ENCODE data around the gene NCAPD3. TPM values are rescaled to one million over a fixed set of nuclear protein-coding genes. Genes with fewer than 3 reads are reported as not detected.

Gene NCAPD3
- polyA plus RNA-seq, 3 donors: 31.8 to 40.9 (median 37.5) TPM

DNA sequence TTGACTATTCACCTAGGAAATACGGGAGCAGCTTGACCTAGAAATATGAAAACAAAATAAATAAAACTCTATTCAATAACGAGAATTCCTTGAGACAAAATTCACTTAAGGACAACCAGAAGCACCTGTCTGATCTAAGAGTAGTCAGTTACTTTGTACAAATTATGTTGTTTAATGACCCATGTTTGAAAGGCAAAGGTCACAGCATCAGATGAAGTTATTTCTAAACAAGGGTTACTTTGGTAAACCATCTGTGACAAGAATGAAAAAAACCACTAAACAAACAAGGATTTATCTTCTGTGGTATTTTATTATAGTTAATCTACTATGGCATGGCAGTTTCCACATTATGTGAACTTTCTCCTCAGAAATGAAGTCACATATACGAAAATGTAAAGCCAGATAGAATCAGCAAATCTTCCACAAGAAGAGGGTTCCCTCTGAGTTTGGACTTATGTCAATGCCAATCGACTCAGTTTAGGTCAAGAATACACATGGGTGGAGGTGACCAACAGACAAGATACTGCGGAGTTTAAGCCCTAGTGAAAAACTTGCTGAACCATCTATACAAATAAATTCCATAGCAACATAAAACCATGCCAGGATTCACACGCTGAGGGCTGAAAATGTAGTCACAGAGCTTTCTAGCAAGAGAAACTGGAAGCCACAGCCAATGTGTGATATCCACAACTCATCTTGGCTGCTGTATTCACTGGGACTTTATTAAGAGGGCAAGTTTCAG is 53.4 kb downstream of the NCAPD3 start:
- no peak for DNase-seq

GRCh38 chr11:134164490-134165370 is 59.0 kb downstream of the NCAPD3 start:
- DNase-seq: no peak

DNA sequence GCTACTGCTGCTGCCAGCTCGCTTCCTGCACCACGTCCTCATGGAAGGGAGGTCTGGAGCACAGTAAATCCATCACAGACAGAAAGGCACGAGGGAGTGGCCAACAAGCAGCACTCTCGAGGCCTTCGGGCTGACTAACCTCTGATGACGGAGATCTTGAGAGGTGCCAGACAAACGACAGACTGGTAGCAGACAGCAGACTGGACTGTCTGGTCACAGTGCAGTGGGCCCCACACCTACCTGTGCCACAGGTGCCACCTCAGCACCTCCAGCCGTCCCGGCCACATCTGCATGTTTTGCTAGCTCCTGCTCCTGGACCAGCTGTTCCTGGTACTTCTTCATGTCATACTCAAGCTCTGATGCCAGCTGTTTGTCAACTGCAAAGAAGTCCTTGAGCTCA is 64.1 kb downstream of the NCAPD3 start:
- no peak for DNase-seq

DNA sequence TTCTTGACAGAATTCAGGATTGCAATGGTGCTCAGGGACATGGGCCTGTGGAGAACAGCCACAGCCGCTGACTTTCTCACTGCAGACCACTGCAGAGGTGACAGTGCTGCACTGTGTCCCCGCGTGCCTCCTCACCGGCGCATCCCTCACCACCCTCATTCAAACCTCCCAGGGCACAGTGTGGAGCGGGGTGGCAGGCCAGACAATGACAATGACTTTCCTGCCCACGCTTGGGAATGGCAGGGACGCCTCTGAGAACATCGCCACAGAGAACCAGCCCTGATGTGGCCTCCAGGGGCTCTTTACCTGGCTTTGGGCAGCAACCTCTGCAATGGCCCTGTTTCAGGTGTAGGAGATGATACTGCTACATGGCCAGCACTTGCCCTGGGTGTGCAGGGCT is 65.7 kb downstream of the NCAPD3 start:
- no peak for DNase-seq

DNA sequence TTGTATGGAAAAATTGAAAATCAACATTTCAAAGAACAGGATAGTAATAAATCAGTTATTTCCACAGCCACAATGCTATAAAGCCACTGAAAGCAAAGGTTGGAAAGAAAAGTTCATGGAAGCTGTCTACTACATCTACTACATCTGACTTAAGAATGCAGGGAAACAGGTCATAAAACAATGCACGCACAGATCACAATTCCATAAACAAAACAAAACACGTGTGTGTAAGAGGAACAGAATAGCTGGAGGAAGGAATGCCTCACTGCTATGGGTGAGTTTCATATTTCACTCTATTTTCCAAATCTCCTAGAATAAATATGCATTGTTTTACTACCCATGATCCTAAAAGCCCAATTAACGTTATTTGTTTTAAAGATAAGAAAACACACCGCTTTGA is 66.3 kb downstream of the NCAPD3 start:
- no peak for DNase-seq

GRCh38 chr11:134155946-134156865 is 67.6 kb downstream of the NCAPD3 start:
- no peak for DNase-seq

GRCh38 chr11:134155456-134155855 is 68.3 kb downstream of the NCAPD3 start:
- no peak for DNase-seq

DNA sequence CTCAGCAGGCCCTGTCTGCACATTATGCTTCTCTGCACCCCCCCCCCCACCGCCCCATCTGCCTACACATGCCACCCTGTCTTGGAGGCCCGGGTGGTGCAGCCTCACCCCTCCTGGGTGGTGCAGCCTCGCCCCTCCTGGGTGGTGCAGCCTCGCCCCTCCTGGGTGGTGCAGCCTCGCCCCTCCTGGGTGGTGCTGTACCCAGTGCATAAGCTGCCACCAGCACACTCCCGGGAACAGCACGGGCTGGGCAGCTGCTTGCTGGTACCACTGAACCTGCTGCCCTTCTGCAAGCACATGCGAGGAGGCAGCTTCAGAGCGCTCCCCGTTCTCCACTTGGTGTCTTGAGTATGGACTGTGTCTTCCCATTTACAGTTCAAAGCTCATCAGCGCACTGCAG is 69.3 kb downstream of the NCAPD3 start:
- no peak for DNase-seq

DNA sequence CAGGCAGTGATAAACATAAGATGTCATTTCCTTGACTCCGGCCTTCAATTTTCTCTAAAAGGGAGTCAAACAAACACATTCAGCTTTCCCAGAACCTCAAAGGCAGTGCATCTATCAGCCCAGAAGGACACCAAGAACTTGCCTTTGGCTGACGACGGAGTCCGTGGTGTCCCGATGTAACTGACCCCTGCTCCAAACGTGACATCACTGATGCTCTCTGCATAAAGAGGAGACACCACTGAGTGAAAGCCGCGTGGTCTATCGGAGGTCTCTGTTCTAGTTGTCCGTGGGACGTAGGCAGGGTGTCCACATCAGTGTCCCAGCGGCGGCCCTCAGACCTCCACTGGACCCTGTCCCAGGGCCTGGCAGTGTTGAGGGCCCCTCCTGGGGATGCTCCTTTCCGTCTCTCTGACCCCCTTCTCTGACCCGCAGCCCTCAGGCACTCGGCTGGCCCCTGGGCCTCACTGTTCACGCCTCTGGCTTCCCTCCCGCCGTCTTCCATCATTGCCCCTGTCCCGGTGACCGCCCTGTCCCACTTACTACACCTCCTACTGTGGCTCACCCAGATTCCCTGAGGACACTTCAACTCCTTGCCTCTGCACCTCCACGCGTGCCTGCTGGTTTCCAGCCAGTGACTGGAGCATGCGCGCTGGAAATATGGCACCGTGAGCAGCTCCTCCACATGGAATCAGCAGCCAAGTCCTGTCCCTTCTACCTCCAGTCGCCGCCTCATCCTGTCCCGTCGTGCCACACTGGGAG is 70.4 kb downstream of the NCAPD3 start:
- DNase-seq: no peak

DNA sequence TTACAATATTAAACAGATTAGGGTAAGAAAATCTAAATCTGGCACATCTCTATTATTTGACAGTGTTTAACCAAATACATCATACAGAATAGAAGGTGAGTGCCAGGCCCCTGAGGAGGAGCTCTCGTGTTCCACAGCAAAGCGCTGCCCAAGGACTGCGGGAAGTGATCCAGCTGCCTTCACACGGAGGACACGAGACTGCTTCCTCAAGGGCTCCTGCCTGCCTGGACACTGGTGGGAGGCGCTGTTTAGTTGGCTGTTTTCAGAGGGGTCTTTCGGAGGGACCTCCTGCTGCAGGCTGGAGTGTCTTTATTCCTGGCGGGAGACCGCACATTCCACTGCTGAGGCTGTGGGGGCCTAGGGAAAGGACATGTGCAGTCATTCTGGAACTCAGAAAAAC is 71.1 kb downstream of the NCAPD3 start:
- no peak for DNase-seq

GRCh38 chr11:134151083-134151747 is 72.6 kb downstream of the NCAPD3 start:
- no peak for DNase-seq

GRCh38 chr11:134150195-134150903 is 73.4 kb downstream of the NCAPD3 start:
- no peak for DNase-seq

- DNase-seq: no peak
Observed at GRCh38 chr11:134149371-134149770, 74.4 kb downstream of the NCAPD3 start.

- DNase-seq: no peak
Observed at GRCh38 chr11:134146598-134146997, 77.2 kb downstream of the NCAPD3 start.

DNA sequence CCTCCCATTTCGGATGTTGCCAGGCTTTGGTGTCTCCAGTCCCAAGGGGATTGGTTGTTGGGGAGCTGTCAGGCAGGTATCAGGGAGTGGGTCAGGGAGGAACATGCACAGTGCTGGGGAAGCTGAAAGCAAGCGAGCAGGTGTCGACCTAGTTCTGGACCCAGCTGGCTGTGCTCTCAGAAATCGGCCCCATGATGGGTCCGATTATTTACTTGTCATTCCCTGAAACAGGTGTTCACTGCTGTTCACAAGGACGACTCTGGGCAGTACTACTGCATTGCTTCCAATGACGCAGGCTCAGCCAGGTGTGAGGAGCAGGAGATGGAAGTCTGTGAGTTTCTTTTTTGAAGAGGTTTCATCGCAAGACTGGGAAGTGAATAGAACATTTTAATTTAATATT is 78.1 kb downstream of the NCAPD3 start:
- no peak for DNase-seq

GRCh38 chr11:134144744-134145143 is 79.0 kb downstream of the NCAPD3 start:
- no peak for DNase-seq

GRCh38 chr11:134143801-134144200 is 80.0 kb downstream of the NCAPD3 start:
- no peak for DNase-seq

DNA sequence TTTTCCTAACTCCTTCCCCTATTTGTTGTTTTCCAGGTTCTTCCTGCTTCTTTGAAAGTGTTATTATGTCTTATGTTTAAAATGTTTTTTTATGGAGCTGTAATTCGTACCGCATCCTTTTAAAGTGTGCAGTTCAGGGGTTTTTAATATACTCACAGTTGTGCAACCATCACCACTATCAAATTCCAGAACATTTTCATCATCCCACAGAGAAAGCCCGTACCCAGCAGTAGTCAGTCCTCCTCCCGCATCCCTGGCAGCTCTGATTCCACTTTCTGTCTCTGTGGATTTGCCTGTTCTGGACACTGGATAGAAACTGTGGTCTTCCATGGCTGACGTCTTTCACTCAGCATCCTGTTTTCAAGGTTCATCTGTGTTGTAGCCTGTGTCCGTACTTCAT is 81.2 kb downstream of the NCAPD3 start:
- DNase-seq: no peak

DNA sequence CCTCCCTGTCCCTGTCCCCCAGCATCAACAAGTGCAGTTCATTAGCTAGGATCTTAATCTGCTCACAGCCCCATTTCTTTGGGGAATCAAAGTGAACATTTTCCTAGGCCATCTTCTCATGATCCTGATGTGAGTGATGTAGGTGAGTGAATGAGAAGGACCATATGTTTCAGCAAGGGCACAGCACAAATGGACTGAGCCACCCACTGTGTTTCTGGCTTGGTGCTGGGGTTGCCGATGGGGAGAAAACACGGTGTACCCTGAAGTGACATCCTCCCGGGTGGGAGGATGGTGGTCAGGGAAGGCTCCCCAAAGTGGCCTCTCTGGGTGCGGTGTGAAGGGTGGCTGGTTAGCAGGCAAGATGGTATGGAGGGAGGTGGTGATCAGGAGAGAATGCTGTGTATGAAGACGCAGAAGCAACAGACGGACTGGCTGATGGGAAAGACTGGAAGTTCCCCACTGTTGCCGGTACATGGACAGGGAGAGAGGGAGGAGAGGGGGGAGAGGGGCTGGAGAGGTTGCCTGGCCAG is 82.7 kb downstream of the NCAPD3 start:
- DNase-seq: no peak

DNA sequence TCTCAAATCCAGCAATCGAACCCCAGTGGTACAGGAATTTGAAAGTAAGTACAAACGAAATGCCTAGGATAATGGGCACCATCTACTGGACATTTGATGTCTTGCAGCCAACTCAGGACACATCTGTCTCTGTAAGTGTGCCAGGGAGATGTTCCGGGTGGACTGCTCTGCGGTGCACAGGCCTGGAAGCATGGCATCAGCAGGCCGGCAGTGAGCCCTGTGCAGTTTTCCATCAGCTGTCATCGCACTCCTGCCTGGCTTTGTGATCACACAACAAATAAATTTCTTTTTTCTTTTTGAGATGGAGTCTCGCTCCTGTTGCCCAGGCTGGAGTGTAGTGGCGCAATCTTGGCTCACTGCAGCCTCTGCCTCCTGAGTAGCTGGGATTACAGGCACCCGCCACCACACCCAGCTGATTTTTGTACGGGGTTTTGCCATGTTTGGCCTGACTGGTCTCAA is 83.9 kb downstream of the NCAPD3 start:
- peak; percentile 70 for DNase-seq

Measured in renal pelvis (tissue), 4 donors.